Duodenal mucosa (tissue), 2 donors: ENCODE data around the gene TIMM29.
A peak's percentile ranks its signal among the peaks of the same experiment; 100 is the strongest.
"Not testable (repeated sequence)": the region's sequence is repeated elsewhere in the genome, so short reads cannot be mapped to it uniquely, and the experiment has no call there.

ENCODE experiments used
- H3K27ac ChIP-seq: one replicate; pipeline ENCODE4 v1.7.0; 2013; ENCODE audit warnings: low read depth, low read length
- H3K27me3 ChIP-seq, 2 donors: one replicate each; pipeline ENCODE4 v1.7.0; 2013; ENCODE audit warnings: low read length in 2 of 2, control low read depth in 1 of 2; ENCODE audit not compliant: insufficient read depth in 2 of 2, control insufficient read depth in 1 of 2
- H3K36me3 ChIP-seq, 2 donors: one replicate each; pipeline ENCODE4 v1.7.0; 2013; ENCODE audit warnings: low read length in 2 of 2, control low read depth in 1 of 2; ENCODE audit not compliant: insufficient read depth in 2 of 2, control insufficient read depth in 1 of 2
- H3K4me1 ChIP-seq, 2 donors: one replicate each; pipeline ENCODE4 v1.7.0; 2013; ENCODE audit warnings: low read length in 2 of 2, control low read depth in 1 of 2; ENCODE audit not compliant: insufficient read depth in 2 of 2, control insufficient read depth in 1 of 2
- H3K4me3 ChIP-seq, 2 donors: one replicate each; pipeline ENCODE4 v1.7.0; 2013; ENCODE audit warnings: low read length in 2 of 2, low read depth in 1 of 2
- H3K9ac ChIP-seq, 2 donors: one replicate each; pipeline ENCODE4 v1.7.0; 2013; ENCODE audit warnings: low read length in 2 of 2, low read depth in 1 of 2
- H3K9me3 ChIP-seq, 2 donors: one replicate each; pipeline ENCODE4 v1.7.0; 2013; ENCODE audit warnings: low read length in 2 of 2, control low read depth in 1 of 2; ENCODE audit not compliant: control insufficient read depth in 1 of 2

The TIMM29 gene

GRCh38 chr19:10943412-10943811, 14.8 kb downstream of the TIMM29 start:
- not testable (repeated sequence) for H3K36me3 ChIP-seq, H3K9ac ChIP-seq

GRCh38 chr19:10945264-10945663, 16.7 kb downstream of the TIMM29 start:
- Histone ChIP-seq H3K36me3 (no peaks in the 10 kb centered on the region), H3K27ac (no peak overlapping the region), H3K9ac (no peak overlapping the region), H3K4me3 (no peak overlapping the region), H3K4me1 (peaks cover 0 to 6% of the 10 kb centered on the region in 2 donors), H3K27me3 (no peaks in the 10 kb centered on the region), H3K9me3 (no peaks in the 10 kb centered on the region)

More at GRCh38 chr19:10943412-10943811, 14.8 kb downstream of the TIMM29 start:
- H3K4me1 ChIP-seq: peaks cover 0 to 14% of the 10 kb centered on the region in 2 donors
- not testable (repeated sequence) for H3K27ac ChIP-seq, H3K4me3 ChIP-seq, H3K27me3 ChIP-seq, H3K9me3 ChIP-seq

DNA sequence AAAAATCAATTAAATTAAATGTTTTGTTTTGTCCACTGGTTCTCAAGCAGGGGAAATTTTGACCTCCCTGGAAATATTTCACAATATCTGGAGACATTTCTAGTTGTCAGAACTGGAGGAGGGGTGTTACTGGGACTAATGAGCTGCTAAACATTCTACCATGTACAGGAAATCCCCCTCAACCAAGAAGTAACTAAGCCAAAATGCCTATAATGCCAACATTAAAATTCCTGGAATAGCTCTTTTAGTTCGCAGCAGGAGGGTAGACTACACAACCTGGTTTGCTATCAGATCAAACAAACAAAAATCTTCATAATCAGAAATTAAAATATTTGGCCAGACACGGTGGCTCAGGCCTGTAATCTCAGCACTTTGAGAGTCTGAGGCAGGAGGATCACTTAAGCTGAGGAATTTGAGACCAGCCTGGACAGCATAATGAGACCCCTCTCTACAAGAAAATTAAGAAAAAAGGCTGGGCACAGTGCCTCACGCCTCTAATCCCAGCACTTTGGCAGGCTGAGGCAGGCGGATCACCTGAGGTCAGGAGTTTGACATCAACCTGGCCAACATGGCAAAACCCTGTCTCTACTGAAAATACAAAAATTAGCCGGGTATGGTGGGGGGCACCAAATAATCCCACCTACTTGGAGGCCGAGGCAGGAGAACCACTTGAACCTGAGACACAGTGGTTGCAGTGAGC, 18.5 kb downstream of the TIMM29 start:
- Histone ChIP-seq H3K36me3 (no peaks in the 10 kb centered on the region), H3K27me3 (no peaks in the 10 kb centered on the region), H3K9me3 (no peaks in the 10 kb centered on the region), H3K4me1 (peaks cover 0 to 2% of the 10 kb centered on the region in 2 donors), H3K4me3 (no peak overlapping the region), H3K27ac (no peak overlapping the region), H3K9ac (no peak overlapping the region)

DNA sequence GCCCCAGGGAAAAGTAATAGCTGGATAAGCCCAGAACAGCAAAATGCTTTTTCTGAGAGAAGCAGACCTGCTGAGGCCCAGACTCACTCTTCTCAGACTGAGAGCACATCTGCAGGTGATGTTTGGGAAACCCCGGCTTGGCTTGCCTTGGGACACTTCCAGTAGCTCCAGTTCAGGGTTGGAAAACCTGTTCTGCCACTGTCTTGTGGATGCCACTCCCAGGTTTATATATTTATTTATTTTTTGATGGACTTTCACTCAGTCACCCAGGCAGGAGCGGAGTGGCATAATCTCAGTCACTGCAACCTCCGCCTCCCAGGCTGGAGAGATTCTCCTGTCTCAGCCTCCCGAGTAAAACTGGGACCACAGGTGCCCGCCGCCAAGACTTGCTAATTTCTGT, 24.2 kb downstream of the TIMM29 start:
- Histone ChIP-seq H3K4me1 (peaks cover 0 to 10% of the 10 kb centered on the region in 2 donors), H3K9ac (no peak overlapping the region), H3K27me3 (no peaks in the 10 kb centered on the region), H3K36me3 (no peaks in the 10 kb centered on the region), H3K4me3 (no peak overlapping the region), H3K27ac (no peak overlapping the region), H3K9me3 (no peaks in the 10 kb centered on the region)

GRCh38 chr19:10959277-10959968, 30.8 kb downstream of the TIMM29 start:
- Histone ChIP-seq H3K4me1 (peaks cover 23 to 30% of the 10 kb centered on the region in 2 donors), H3K9ac (peak overlapping the region; percentile 89 to 90), H3K4me3 (peak overlapping the region in 1 of 2 donors; percentile 65)
- not testable (repeated sequence) for H3K9me3 ChIP-seq, H3K27me3 ChIP-seq, H3K27ac ChIP-seq, H3K36me3 ChIP-seq

GRCh38 chr19:10960314-10961072, 31.9 kb downstream of the TIMM29 start, which contains the start of gene SMARCA4:
SMARCA4 (plus strand) TSS chr19:10961030; CDS start chr19:10984152, 23,122 bp downstream.
- no peaks in the 10 kb centered on the region for H3K27me3 ChIP-seq
- H3K9ac ChIP-seq: peak within 1 kb of the TSS; percentile 89 to 90
- peak within 1 kb of the TSS; percentile 89 to 98 for H3K4me3 ChIP-seq
- H3K36me3 ChIP-seq: no peaks in the 10 kb centered on the region
- H3K27ac ChIP-seq: peak within 1 kb of the TSS; percentile 89
- H3K9me3 ChIP-seq: no peaks in the 10 kb centered on the region
- H3K4me1 ChIP-seq: peaks cover 23 to 30% of the 10 kb centered on the region in 2 donors

DNA sequence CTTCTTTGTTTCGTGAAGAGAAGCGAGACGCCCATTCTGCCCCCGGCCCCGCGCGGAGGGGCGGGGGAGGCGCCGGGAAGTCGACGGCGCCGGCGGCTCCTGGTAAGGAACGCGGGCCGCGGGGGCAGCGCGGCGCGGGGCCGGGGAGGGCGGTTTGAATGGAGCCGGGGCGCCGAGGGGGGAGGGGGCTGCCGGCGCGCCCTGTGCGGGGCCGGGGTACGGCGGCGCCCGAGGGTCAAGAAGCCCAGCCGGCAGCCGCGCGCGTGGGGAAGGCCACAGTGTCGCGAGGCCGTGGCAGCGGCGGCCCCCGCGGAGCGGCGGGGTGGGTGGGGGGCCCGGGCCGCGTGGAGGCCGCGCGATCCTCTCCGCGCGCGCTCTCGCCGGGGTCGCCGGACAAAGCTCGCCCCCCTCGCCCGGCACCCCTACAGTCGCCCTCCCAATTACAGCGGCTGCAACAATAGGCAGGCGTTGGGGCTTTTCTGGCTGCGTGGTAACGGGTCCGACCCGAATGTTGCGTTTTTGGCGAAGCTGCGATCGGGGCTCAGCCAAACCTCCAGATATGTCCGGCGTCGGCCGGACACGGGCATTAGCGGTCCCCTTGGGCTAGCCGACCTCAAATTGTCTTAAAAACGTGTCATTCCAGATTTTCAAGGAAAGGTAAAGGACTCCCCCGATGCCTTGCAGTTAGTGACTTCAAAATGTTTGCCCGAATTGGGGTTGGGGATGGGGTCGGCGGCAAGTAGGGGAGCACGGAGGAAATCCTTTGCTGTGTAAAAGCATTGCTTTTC, 32.7 kb downstream of the TIMM29 start:
- Histone ChIP-seq H3K9me3 (no peaks in the 10 kb centered on the region), H3K27me3 (no peaks in the 10 kb centered on the region), H3K9ac (peak overlapping the region; percentile 77 to 86), H3K4me3 (peak overlapping the region; percentile 89 to 98), H3K27ac (peak overlapping the region; percentile 32), H3K36me3 (no peaks in the 10 kb centered on the region), H3K4me1 (peaks cover 23 to 30% of the 10 kb centered on the region in 2 donors)

DNA sequence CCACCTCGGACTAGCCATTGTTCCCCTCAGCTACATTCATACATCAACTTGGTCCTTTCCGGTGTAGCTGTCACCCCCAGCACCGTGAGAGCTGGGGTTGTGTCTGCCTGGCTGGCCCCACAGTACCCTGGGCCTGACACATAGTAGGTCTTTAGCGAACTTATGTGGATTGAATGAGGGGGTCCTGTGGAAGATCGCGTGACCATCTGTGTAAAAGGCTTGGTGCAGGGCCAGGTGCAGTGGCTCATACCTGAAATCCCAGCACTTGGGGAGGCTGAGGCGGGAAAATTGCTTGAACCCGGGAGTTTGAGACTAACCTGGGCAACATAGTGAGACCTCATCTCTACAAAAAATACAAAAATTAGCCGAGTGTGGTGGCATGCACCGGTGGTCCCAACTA, 34.3 kb downstream of the TIMM29 start:
- no peaks in the 10 kb centered on the region for H3K36me3 ChIP-seq
- H3K9me3 ChIP-seq: no peaks in the 10 kb centered on the region
- H3K4me1 ChIP-seq: peaks cover 23 to 35% of the 10 kb centered on the region in 2 donors
- no peaks in the 10 kb centered on the region for H3K27me3 ChIP-seq
- no peak overlapping the region for H3K4me3 ChIP-seq
- no peak overlapping the region for H3K9ac ChIP-seq
- no peak overlapping the region for H3K27ac ChIP-seq

- Histone ChIP-seq H3K9ac (no peak overlapping the region), H3K4me1 (peaks cover 32 to 43% of the 10 kb centered on the region in 2 donors), H3K4me3 (no peak overlapping the region)
Measured at GRCh38 chr19:10963865-10964264, 35.3 kb downstream of the TIMM29 start.

More at GRCh38 chr19:10963865-10964264, 35.3 kb downstream of the TIMM29 start:
- Histone ChIP-seq H3K27ac (no peak overlapping the region), H3K9me3 (no peaks in the 10 kb centered on the region), H3K36me3 (no peaks in the 10 kb centered on the region), H3K27me3 (no peaks in the 10 kb centered on the region)
